Stimulated activated CD4-positive, alpha-beta T cell treated with anti-CD3 and anti-CD28 coated beads, Interleukin-4, amount 100 ng/mL, for 48 hours (primary cell): ENCODE data around the gene CST5.
"Not testable (repeated sequence)": the region's sequence is repeated elsewhere in the genome, so short reads cannot be mapped to it uniquely, and the experiment has no call there.

ENCODE experiments used
- DNase-seq, 2 donors: peaks; one replicate each; pipeline ENCODE4 v3.0.0-alpha.2; 2020; ENCODE audit warnings: low read depth in 2 of 2

The CST5 gene

GRCh38 chr20:23879328-23879798 is at the start of gene CST5:
Gene CST5, minus strand, starts transcription at chr20:23879748. Its CDS starts 72 bp downstream, at chr20:23879676.
- DNase-seq: no peak

GRCh38 chr20:23928788-23929187 is 49.2 kb upstream of the CST5 start:
- peak in 1 of 2 donors; percentile 17 for DNase-seq

- no peak for DNase-seq
Measured at GRCh38 chr20:23928353-23928752, 48.8 kb upstream of the CST5 start.

- DNase-seq: no peak
Measured at GRCh38 chr20:23926944-23927872, 47.7 kb upstream of the CST5 start.

GRCh38 chr20:23926526-23926880 is 47.0 kb upstream of the CST5 start:
- no peak for DNase-seq

GRCh38 chr20:23925789-23926525 is 46.4 kb upstream of the CST5 start:
- no peak for DNase-seq

GRCh38 chr20:23924751-23925150 is 45.2 kb upstream of the CST5 start:
- DNase-seq: no peak

- DNase-seq: no peak
Measured at GRCh38 chr20:23923891-23924435, 44.4 kb upstream of the CST5 start.

- no peak for DNase-seq
Measured at GRCh38 chr20:23923311-23923710, 43.8 kb upstream of the CST5 start.

GRCh38 chr20:23920408-23921325 is 41.1 kb upstream of the CST5 start:
- DNase-seq: no peak

GRCh38 chr20:23918896-23919295 is 39.3 kb upstream of the CST5 start:
- DNase-seq: no peak

- no peak for DNase-seq
Measured at GRCh38 chr20:23918101-23918862, 38.7 kb upstream of the CST5 start.

- no peak for DNase-seq
Measured at GRCh38 chr20:23917024-23917725, 37.6 kb upstream of the CST5 start.

GRCh38 chr20:23915844-23916243 is 36.3 kb upstream of the CST5 start:
- no peak for DNase-seq

- DNase-seq: not testable (repeated sequence)
Measured at GRCh38 chr20:23914469-23914868, 34.9 kb upstream of the CST5 start.

- DNase-seq: no peak
Measured at GRCh38 chr20:23910210-23910609, 30.7 kb upstream of the CST5 start.

GRCh38 chr20:23909390-23909789 is 29.8 kb upstream of the CST5 start:
- DNase-seq: no peak

GRCh38 chr20:23907579-23907978 is 28.0 kb upstream of the CST5 start:
- no peak for DNase-seq

- not testable (repeated sequence) for DNase-seq
Measured at GRCh38 chr20:23902396-23902795, 22.8 kb upstream of the CST5 start.

- DNase-seq: not testable (repeated sequence)
Measured at GRCh38 chr20:23890867-23891266, 11.3 kb upstream of the CST5 start.
